Left kidney (tissue), 2 donors: ENCODE results near the gene KCNK1. TPM values are rescaled to one million over a fixed set of nuclear protein-coding genes. Genes with fewer than 3 reads are reported as not detected.
"Not testable (repeated sequence)": the region's sequence is repeated elsewhere in the genome, so short reads cannot be mapped to it uniquely, and the experiment has no call there.

ENCODE experiments used
- DNase-seq: peaks from one replicate; pipeline ENCODE4 v3.0.0-alpha.2; 2013
- polyA plus RNA-seq: library from polyadenylated mRNA; unstranded; fragments of 120-200 nt; gene quantifications from one replicate; pipeline ENCODE4 v1.2.1, GENCODE V29; 2013; ENCODE audit not compliant: insufficient read length

Gene KCNK1
- polyA plus RNA-seq, 1 donor, result 6.2 TPM

DNA sequence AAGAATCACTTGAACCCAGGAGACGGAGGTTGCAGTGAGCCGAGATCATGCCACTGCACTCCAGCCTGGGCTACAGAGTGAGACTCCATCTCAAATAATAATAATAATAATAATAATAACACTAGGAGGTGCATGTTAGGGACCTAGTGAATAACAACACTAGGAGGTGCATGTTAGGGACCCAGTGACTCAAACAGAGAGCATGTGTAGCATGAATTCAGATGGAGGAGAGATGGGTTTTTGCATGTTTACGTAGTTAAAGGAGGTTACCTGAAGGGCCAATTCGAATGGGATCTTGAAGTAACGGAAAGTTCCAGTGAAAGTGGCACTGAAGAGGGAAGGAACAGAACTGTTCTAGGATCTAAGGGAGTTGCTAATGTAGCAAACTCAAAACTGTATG is 7.1 kb upstream of the KCNK1 start:
- DNase-seq, result no peak

DNA sequence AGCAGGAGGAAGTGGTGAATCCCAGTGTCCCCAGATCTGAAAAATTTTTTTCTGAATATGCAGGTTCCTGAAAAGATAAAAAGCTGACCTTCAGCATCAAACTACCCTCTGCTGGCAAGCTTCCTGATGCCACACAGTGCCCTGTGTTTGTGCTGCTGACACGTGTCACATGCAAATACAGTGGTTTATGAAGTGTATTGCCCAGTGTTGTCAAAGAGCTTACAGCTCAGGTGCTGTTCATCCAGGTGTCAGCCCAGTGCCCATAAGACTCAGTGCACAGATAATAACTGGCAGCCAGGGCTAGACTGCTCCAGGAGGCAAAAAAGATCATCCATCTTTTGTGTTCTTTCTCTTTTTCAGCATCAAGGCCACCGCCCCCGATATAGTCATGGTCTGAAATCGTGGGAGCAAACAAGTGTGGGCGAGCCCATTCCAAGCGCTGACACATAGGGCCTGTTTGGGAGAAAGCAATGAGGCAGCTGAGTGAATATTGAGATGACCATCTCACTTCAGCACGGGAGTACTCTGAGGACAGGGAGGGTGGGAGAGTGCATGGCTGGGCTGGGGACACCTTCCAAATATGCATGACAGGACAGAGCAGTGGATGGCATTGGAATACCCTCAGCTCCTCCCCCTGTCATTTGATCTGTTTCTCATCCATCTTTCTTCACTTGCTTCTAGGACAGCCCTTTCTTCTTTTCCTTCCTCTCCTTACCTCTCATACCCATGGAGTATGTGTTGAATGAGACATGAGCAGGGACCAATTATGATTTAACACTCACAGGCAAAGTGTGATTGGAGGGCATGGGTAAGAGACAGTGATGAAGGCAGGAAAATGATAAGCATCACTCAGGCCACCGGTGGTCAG is 6.4 kb upstream of the KCNK1 start:
- DNase-seq, result no peak

GRCh38 chr1:233608988-233609387 is 4.9 kb upstream of the KCNK1 start:
- no peak for DNase-seq

- DNase-seq, result no peak
These were observed 4.0 kb upstream of the KCNK1 start for GRCh38 chr1:233609926-233610325.

DNA sequence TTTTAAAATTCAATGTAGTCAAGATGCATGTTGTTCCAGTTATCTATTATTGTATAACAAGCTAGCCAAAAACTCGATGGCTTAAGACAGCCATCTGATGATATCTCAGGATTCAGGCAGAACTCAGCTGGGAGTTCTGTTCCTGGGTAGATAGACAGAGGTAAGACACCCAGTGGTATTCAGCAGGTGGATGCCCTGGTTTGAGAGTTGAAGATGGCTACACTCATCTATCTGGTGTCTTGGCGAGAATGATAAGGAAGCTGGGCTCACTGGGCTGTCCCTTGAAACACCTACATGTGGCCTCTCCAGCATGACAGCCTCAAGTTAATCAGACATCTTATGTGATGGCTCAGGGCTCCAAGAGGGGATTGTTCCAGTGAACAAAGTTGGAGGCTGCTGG is 3.3 kb upstream of the KCNK1 start:
- no peak for DNase-seq

GRCh38 chr1:233611363-233611762 is 2.5 kb upstream of the KCNK1 start:
- DNase-seq, result not testable (repeated sequence)

- no peak for DNase-seq
These were observed 352 bp downstream of the KCNK1 start for GRCh38 chr1:233614173-233614742.

GRCh38 chr1:233614743-233615521 is 1.0 kb downstream of the KCNK1 start:
- DNase-seq, result no peak

GRCh38 chr1:233615571-233615970 is 1.7 kb downstream of the KCNK1 start:
- no peak for DNase-seq

GRCh38 chr1:233617025-233617424 is 3.1 kb downstream of the KCNK1 start:
- DNase-seq, result no peak

DNA sequence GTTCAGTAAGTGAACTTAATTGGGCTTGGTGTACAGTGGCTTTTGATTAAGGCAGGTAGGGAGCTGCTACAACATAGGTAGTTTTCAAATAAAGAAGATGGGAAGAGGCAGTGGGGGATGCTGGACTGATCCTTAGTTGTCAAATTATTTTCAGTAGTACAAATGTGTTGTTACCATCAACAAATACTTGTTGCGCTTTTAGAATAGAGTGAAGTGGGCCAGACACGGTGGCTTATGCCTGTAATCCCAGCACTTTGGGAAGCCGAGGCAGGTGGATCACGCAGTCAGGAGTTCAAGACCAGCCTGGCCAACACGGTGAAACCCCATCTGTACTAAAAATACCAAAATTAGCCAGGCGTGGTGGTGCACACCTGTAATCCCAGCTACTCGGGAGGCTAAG is 5.5 kb downstream of the KCNK1 start:
- not testable (repeated sequence) for DNase-seq

- DNase-seq, result no peak
These were observed 6.2 kb downstream of the KCNK1 start for GRCh38 chr1:233620065-233620464.

- no peak for DNase-seq
These were observed 8.0 kb downstream of the KCNK1 start for GRCh38 chr1:233621923-233622322.

DNA sequence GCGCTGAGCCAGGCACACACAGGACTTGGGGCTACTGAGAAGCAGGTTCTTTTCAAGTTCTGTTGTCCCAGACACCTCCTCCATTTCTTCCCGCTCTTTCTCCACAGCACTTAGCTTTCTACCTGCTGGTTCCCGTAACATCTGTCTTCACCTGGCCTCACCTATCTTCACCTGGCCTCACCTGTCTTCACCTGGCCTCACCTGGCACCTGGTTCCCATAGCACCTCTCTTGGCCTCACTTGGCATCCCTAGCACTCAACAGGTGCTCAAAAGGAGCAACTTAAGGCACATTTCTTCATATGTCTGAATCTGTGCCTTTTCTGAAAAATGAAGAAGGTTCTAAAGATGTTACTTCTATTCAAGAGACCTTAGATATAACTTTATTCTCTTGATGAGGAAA is 10.4 kb downstream of the KCNK1 start:
- no peak for DNase-seq

DNA sequence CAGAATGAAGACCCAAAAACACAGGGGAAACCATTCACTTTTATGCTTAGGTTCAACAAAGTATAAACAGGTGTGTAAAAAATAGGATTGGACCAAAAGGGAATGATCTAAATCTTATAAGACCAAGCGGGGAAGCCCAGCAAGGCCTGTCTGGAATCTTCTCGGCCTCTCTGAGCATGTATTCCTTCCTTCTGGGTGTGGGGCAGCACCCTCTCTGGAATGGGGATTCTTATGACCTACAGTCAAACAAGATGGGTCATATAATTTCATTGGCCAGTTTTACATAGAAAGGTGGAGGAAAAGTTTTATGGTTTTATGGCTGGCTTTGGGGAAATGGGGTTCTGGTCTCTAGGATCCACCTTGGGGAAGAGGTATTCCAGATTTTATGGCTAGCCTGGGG is 11.2 kb downstream of the KCNK1 start:
- no peak for DNase-seq

- DNase-seq, result no peak
These were observed 11.6 kb downstream of the KCNK1 start for GRCh38 chr1:233625510-233625981.

- DNase-seq, result no peak
These were observed 13.5 kb downstream of the KCNK1 start for GRCh38 chr1:233627376-233627775.

- DNase-seq, result no peak
These were observed 13.9 kb downstream of the KCNK1 start for GRCh38 chr1:233627823-233628222.

DNA sequence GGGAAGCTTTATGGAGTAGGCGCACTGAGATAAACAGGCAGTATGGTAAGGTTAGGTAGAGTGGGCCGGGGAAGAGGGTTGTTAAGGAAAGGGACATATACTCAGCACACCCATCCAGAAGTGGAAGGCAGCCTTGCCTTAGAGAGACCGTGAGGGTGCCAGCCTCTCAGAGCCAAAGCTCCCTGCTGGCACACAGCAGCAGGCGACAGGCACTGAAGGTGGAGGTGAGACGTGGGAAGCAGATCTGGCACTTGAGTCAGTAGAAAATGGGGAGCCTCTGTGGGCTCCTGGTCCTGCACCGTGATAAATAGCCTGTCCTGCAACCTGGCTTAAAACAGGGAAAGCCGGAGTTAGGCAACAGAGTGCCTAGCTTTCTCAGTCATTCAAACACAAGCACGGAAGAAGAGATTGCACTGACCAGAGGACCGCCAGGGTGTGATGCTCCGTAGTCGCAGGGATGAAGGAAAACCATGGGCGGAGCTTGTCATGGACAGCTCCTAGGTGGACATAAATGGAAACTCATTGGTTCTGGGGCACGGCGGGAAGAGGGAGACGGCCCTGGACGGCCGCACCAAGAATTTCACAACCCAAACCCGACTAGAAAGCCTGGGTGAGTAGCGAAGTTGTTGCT is 15.5 kb downstream of the KCNK1 start:
- no peak for DNase-seq

DNA sequence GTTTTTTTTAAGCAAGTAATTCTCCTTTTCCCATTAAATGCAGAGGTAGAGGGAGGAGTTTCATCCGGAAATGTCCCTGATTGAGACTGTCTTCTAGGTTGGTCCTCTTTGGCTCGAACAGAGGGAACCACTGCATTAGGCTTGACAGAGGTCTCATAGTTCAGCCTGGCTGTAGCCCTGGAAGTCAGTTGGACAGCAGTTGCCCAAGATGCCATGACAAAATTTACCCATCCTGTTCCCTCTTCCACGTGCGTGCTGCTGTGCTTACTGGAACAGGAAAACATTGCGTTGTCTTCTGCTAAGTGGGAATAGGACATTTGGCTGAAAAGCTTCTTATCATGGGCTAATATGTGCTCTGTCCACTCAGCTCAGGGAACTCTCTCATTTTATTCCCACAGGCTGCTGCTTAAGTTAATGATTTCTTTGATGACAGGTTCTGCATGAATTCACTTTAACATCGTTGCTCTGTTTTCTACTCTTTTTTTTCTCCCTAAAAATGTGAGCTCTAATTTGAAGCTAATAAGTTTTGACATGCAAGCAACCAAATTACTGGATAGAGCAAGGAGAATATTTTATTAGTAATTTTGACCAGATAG is 18.0 kb downstream of the KCNK1 start:
- no peak for DNase-seq

DNA sequence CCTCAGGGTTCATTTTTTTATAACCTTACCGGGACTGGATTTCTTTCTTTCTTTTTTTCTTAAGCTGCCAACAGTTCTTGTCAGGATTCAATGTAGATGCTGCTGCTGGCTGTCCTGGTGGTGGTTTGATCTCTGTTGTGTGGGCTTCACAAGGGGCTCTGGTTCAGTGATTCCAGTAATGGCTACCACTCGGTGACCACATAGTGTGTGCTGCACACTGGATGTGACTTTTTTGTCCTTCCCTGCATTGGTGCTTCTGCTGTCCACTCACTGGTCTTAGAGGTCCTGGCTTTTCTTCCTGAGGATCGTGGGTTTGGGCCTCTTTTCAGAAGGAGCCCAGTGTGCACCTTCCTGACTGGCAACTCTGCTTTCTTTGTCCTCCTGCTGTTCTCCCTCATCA is 18.5 kb downstream of the KCNK1 start:
- DNase-seq, result no peak
